Measurements from ENCODE around the gene CILP2.

CILP2 gene

GRCh38 chr19:19504754-19505668, 33.1 kb upstream of the CILP2 start:
- no peak for DNase-seq

- DNase-seq = no peak
Measured at GRCh38 chr19:19505669-19506326, 32.3 kb upstream of the CILP2 start.

GRCh38 chr19:19506592-19506991, 31.5 kb upstream of the CILP2 start:
- no peak for DNase-seq

GRCh38 chr19:19507354-19507753, 30.7 kb upstream of the CILP2 start:
- DNase-seq = no peak

- DNase-seq = no peak
Measured at GRCh38 chr19:19508217-19508616, 29.8 kb upstream of the CILP2 start.

- no peak for DNase-seq
Measured at GRCh38 chr19:19510432-19510831, 27.6 kb upstream of the CILP2 start.

GRCh38 chr19:19513682-19514081, 24.4 kb upstream of the CILP2 start:
- no peak for DNase-seq

- no peak for DNase-seq
Measured at GRCh38 chr19:19514215-19514657, 23.8 kb upstream of the CILP2 start.

GRCh38 chr19:19514881-19515641, 23.0 kb upstream of the CILP2 start, which contains the start of gene TSSK6:
Gene TSSK6, minus strand, starts transcription at chr19:19515548. Its CDS starts 121 bp downstream, at chr19:19515427.
- DNase-seq = no peak

GRCh38 chr19:19515642-19516519, 22.2 kb upstream of the CILP2 start, which contains the start of gene NDUFA13:
Gene NDUFA13, plus strand, starts transcription at chr19:19516225. Its CDS starts 14 bp downstream, at chr19:19516239.
- DNase-seq = peak; percentile 88 to 93

GRCh38 chr19:19517235-19517619, 20.8 kb upstream of the CILP2 start:
- DNase-seq = no peak

- DNase-seq = no peak
Measured at GRCh38 chr19:19520989-19521388, 17.1 kb upstream of the CILP2 start.

GRCh38 chr19:19523177-19523576, 14.9 kb upstream of the CILP2 start:
- DNase-seq = no peak

GRCh38 chr19:19524053-19524452, 14.0 kb upstream of the CILP2 start:
- no peak for DNase-seq

GRCh38 chr19:19525611-19526380, 12.3 kb upstream of the CILP2 start:
- DNase-seq = no peak

GRCh38 chr19:19526581-19527370, 11.3 kb upstream of the CILP2 start:
- no peak for DNase-seq

GRCh38 chr19:19527371-19527656, 10.8 kb upstream of the CILP2 start:
- no peak for DNase-seq

GRCh38 chr19:19527674-19528625, 10.1 kb upstream of the CILP2 start:
- no peak for DNase-seq

GRCh38 chr19:19528721-19529490, 9.2 kb upstream of the CILP2 start, which contains the start of gene YJEFN3:
Gene YJEFN3, plus strand, starts transcription at chr19:19528911. Its CDS starts 22 bp downstream, at chr19:19528933.
- no peak for DNase-seq

Data from NCI-H2081 (cell line).